ENCODE data around the gene SOX18. TPM values are rescaled to one million over a fixed set of nuclear protein-coding genes. Genes with fewer than 3 reads are reported as not detected.
A peak's percentile ranks its signal among the peaks of the same experiment; 100 is the strongest.

SOX18 gene
- total and polyA plus RNA-seq, 2 of the 13 experiments (the other 11 are each of a cell fraction or from before 2014, with no cell fraction given) = 1.6 to 1.9 TPM

GRCh38 chr20:64052326-64052722 lies 2.9 kb upstream of the SOX18 start (continued):
- TF ChIP-seq CENPT (CRISPR knock-in tag; IDR thresholded peaks at IDR 0.05; ENCODE audit: low read depth) (peak; percentile 23), ZNF30 (CRISPR knock-in tag; IDR thresholded peaks at IDR 0.05) (no peak), FOXP1 (IDR thresholded peaks at IDR 0.05) (no peak), FOXP1 (CRISPR knock-in tag; IDR thresholded peaks at IDR 0.05) (no peak), THYN1 (CRISPR knock-in tag; IDR thresholded peaks at IDR 0.05; ENCODE audit: borderline replicate concordance, low read depth) (no peak), ZNF703 (CRISPR knock-in tag; IDR thresholded peaks at IDR 0.05; ENCODE audit: borderline replicate concordance) (no peak), ELK4 (CRISPR knock-in tag; IDR thresholded peaks at IDR 0.05; ENCODE audit: borderline replicate concordance) (no peak), NFIC (IDR thresholded peaks at IDR 0.05; ENCODE audit: low read length) (no peak), ZBTB7A (CRISPR knock-in tag; IDR thresholded peaks at IDR 0.05) (no peak), HDAC1 (CRISPR knock-in tag; IDR thresholded peaks at IDR 0.05) (no peak), ZNF879 (CRISPR knock-in tag; IDR thresholded peaks at IDR 0.05) (no peak), SETDB1 (CRISPR knock-in tag; IDR thresholded peaks at IDR 0.05; ENCODE audit: borderline replicate concordance) (no peak), FOXC1 (CRISPR knock-in tag; IDR thresholded peaks at IDR 0.05; ENCODE audit: borderline replicate concordance) (no peak), NBN (conservative IDR thresholded peaks at IDR 0.05) (no peak), ZNF7 (CRISPR knock-in tag; IDR thresholded peaks at IDR 0.05) (no peak), SRSF1 (optimal IDR thresholded peaks at IDR 0.05; ENCODE audit: low read depth, low read length) (peak; percentile 4), CHD2 (IDR thresholded peaks at IDR 0.05; ENCODE audit: low read depth, low read length) (no peak), ZMYM4 (CRISPR knock-in tag; IDR thresholded peaks at IDR 0.05) (no peak), ZNF777 (CRISPR knock-in tag; IDR thresholded peaks at IDR 0.05) (0 out of 2 replicates have a peak, but pooled peaks have one; percentile 29), ZBTB3 (CRISPR knock-in tag; IDR thresholded peaks at IDR 0.05; ENCODE audit: borderline replicate concordance, low read depth) (no peak), EZH2 (conservative IDR thresholded peaks at IDR 0.05; ENCODE audit: low read depth, low read length) (no peak), HMGXB4 (CRISPR knock-in tag; IDR thresholded peaks at IDR 0.05; ENCODE audit: borderline replicate concordance in 1 of 2, low read depth in 1 of 2) (no peak), PAF1 (CRISPR knock-in tag; IDR thresholded peaks at IDR 0.05) (no peak), ZNF773 (CRISPR knock-in tag; IDR thresholded peaks at IDR 0.05; ENCODE audit: borderline replicate concordance) (0 out of 2 replicates have a peak, but pooled peaks have one; percentile 3), CBX1 (IDR thresholded peaks at IDR 0.05; ENCODE audit: low read depth) (no peak), ZNF484 (CRISPR knock-in tag; IDR thresholded peaks at IDR 0.05; ENCODE audit: borderline replicate concordance, low read depth) (no peak), ZNF281 (CRISPR knock-in tag; IDR thresholded peaks at IDR 0.05; ENCODE audit: borderline replicate concordance) (no peak), HNRNPH1 (optimal IDR thresholded peaks at IDR 0.05; ENCODE audit: low read depth, low read length) (no peak)

Measured in HepG2 (cell line).